ENCODE data around the gene OR2M5.

The OR2M5 gene, protein sequence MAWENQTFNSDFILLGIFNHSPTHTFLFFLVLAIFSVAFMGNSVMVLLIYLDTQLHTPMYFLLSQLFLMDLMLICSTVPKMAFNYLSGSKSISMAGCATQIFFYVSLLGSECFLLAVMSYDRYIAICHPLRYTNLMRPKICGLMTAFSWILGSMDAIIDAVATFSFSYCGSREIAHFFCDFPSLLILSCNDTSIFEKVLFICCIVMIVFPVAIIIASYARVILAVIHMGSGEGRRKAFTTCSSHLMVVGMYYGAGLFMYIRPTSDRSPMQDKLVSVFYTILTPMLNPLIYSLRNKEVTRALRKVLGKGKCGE

DNA sequence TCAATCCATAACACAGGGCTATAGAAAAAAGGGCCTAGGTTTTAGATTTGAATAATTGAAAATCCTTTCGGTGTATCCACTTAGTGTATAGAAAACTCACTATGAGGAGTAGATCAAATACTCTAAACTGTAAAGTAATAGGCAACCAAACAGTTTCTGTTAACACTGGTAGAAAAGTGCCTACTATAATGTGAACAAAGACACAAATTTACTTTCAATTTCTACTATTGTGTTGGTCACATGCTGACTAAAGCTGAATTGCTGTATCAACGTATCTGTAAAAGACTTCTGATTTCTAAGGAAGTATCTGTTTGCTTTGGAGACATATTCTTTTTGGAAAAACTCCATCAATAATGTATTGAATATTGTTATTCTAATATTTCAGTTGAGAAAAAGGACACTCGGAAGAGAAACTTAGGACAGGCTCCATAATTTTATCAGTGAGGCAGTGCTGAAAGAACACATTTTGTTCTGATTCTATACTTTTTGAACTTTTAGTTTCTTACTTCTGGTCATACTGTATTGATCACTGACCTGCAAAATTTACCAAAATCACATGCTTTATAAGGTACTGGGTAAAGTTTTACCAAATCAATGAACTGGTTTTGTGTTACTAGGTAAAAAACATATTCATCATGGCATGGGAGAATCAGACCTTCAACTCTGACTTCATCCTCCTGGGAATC, at the start of gene OR2M5:
OR2M5 (plus strand) TSS at position 636 of the 686 bp plus-strand sequence; CDS start at position 636, 0 bp downstream.
- no peak for DNase-seq (ENCODE audit: low read depth)

DNA sequence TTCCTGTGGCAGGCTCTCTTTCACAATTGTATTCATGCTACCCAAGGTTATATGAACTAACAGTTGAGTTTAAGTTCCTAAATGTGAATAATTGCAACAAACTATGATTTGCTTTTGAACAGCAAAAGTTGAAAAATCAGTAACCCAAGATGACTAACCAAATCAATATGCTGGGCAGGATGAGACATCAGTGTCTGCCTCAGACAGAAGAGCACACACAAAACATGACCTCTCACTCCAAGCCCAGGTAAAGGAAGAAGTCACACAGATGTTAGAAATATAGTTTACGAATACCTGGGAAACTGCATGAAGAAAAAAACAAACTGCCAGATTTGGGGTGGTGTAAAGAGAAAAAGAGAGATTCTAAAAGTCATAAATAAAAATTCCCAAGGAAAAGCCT, 46.4 kb upstream of the OR2M5 start:
- no peak for DNase-seq (ENCODE audit: low read depth)

DNA sequence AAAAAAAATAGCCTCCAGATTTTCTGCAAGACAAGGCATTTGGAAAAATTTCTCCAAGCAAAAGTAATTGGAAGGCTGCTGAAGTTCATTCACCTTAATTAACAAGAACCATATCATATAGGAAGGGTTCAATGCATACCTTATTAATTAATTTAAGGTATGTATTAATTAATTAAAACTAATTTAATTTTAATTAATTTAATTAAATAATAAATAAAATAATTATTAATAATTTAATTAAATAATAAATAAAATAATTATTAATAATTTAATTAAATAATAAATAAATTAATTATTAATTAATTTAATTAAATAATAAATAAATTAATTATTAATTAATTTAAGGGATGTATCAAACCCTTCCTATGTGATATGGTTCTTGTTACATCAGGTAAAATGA, 42.1 kb upstream of the OR2M5 start:
- no peak for DNase-seq (ENCODE audit: low read depth)

DNA sequence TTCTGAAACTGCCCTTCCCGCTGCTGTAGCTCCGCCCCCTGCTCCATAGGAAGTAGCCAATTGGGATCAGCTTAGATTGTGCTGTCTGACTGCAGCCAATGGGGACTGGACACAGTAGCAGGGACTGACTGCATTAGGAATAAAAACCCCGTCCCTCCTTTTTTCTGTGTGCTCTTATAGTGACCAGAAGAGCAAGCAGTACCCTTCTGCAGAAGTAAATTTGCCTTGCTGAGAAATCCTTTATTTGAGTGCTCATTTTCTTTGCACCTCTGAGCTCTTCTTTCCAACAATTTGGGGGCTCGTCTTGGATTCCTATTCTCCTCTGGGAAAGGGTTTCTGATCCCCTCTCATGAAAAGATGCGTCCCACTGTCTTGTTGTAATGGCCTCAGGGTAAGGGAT, 33.8 kb upstream of the OR2M5 start:
- DNase-seq (ENCODE audit: low read depth) = no peak

DNA sequence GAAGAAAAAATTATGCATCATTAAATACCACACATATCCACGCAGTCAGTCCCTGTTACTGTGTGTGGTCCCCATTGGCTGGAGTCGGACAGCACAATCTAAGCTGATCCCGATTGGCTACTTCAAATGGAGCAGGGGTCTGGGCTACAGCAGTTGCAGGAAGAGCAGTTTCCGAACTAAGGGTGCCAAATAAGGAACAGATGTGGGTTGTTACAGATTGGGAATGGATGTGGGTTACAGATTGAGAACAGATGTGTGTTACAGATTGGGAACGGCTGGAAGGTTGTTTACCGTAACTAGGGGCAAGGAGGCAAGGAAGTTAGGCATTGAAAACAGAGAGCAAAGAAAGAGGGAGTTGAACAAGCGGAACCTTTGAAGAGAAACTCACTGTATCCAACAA, 30.1 kb upstream of the OR2M5 start:
- no peak for DNase-seq (ENCODE audit: low read depth)

DNA sequence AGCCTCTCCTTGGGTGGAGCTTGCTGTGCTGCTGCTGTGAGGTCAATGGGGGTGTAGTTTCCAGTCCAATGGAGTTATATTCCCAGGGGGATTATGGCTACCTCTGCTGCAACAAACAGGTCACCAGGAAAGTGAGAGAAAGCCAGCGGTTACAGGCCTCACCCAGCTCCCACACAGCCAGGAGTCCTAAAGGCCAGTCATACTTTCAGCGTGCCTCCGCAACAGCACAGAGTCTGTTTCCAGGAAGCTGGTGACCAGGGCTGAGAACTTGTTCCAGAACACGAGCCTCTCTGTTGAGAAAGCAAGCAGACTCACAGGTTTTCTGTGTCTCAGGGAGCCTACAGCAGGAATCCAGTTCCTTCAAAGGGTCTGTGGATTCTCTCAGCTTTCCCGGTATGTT, 17.3 kb upstream of the OR2M5 start:
- DNase-seq (ENCODE audit: low read depth) = no peak

DNA sequence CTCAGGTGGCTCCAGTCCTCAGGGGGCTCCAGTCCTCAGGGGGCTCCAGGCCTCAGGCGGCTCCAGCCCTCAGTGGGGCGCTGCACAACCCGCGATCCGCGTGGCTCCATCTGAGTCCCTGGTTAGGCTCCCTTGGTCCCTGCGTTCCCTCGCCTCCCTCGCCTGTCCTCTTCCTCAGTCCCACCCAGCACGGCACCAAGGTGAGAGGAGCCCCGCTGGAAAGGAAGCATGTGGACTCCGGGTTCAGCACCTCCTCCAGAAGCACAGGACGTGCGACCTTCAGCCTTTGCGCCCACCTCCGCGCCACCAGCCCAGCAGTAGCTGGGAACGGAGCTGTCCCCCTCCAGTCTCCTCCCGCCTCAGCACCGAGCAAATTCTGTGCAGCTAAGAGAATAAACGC, 8.1 kb upstream of the OR2M5 start:
- DNase-seq (ENCODE audit: low read depth) = no peak

DNA sequence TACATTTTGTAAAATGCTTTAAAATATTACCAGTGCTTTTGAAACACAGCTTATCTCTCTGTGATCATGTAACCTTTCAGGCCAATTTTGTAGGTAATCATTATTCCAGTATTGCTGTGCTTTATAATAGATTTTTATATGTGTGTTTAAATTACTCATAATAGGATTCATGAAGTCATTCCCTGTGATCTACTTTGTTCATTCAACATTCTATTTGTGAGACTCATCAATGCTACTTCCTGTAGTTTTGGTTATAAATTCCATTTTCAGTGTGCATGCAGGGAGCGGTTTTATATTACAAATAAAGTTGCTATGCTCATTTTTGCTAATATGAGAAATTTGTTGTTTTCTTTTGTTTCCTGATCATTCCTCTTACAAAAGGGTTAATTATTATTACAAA, 4.1 kb upstream of the OR2M5 start:
- no peak for DNase-seq (ENCODE audit: low read depth)

DNA sequence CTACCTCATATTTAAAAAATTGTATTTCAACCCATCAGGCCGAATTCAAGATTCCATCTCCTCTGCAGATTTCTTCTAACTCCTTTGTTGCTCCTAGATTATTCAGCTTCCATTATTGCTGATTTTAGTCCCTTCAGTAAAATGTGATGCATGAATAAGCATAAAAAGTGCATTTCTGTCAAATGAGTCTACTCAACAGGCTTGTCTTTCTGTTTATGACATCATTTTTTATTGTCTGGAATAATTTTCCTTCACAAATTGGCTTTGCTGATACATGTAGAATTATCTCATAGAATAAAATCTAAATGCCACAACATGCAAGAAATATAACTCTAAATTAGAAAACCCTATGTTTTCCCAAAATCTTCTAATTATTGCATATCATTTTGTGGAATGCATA, 1.6 kb upstream of the OR2M5 start:
- no peak for DNase-seq (ENCODE audit: low read depth)

DNA sequence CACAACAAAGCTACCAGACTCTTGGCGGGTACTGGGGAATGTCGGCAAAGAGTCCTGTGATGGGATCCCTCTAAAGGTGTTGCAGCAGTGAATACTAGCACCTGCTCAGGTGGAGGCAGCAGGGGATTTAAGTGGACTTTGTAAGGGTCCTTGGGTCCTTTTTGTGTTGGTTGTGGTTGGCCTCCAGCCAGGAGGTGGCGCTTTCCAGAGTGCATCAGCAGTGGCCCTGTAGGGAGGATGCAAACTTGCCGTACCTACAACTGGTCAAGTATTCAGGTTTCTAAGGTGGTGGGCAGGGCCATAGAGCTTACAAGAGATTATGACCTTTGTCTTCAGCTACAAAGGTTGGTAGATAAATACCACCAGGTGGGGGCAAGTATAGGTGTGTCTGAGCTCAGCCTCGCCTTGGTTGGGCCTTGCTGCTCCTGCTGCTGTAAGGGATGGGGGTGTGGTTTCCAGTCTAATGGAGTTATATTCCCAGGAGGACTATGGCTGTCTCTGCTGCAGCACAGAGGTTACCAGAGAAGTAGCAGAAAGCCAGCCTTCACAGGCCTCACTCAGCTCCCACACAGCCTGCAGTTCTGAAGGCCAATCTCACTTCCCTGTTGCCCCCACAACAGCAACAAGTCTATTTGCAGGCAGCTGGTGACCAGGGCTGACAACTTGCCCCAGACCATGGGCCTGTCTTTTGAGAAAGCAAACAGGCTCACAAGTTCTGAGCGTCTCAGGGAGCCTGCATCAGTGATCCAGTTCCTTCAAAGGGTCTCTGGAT, 7.3 kb downstream of the OR2M5 start:
- DNase-seq (ENCODE audit: low read depth) = no peak

DNA sequence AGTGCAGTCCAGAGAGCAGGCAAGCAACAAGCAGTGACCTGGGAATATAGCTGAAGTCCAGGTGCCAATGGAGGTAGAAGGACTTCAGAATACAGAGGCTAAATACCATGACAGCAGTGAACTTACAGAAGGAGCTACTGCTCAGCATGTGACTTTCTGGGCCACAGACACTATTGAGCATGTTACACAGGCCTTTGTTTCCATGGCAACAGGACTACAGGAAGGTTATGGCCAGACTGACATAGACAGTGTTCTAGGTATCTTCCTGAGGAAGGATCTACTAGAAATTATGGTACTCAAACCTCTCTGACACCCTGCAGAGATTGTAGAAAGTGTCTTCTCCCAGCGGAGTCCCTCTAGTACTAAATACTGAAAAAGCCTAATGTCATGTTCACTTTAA, 11.0 kb downstream of the OR2M5 start:
- DNase-seq (ENCODE audit: low read depth) = no peak

DNA sequence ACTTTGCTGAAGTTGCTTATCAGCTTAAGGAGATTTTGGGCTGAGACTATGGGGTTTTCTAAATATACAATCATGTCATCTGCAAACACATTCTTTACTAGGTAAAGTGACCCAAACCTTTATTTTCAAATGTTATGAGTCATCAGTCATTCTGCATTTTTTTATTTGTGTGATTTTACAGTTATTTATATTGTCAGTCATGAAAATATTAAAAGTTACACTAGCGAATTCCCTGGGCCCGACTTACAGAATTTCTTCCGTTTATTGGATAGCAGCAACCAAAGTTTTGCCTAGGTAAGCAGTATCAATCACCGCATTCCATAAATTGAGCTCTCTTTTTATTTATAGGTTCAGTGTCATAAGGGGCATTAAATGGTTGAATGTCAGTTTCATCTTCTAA, 13.8 kb downstream of the OR2M5 start:
- no peak for DNase-seq (ENCODE audit: low read depth)

DNA sequence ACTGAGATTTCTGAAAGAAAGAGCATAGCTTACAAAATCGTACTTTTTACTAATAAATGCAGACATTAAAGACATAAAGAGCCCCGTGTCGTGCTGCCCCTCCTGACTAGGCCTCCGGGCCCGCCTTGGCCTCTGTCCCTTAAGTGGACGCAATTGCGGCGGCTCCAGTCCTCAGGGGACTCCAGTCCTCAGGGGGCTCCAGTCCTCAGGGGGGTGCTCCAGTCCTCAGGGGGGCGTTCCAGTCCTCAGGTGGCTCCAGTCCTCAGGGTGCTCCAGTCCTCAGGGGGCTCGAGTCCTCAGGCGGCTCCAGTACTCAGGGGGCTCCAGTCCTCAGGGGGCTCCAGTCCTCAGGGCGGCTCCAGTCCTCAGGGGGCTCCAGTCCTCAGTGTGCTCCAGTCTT, 19.1 kb downstream of the OR2M5 start:
- no peak for DNase-seq (ENCODE audit: low read depth)

DNA sequence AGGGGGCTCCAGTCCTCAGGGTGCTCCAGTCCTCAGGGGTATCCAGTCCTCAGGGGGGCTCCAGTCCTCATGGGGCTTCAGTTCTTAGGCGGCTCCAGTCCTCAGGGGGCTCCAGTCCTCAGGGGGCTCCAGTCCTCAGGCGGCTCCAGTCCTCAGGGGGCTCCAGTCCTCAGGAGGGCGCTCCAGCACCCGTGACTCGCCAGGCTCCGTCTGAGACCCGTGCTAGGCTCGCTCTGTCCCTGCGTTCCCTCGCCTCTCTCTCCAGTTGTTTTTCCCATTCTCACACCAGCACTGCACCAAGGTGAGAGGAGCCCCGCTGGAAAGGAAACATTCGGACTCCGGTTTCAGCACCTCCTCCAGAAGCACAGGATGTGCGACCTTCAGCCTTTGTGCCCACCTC, 20.2 kb downstream of the OR2M5 start:
- DNase-seq (ENCODE audit: low read depth) = no peak

DNA sequence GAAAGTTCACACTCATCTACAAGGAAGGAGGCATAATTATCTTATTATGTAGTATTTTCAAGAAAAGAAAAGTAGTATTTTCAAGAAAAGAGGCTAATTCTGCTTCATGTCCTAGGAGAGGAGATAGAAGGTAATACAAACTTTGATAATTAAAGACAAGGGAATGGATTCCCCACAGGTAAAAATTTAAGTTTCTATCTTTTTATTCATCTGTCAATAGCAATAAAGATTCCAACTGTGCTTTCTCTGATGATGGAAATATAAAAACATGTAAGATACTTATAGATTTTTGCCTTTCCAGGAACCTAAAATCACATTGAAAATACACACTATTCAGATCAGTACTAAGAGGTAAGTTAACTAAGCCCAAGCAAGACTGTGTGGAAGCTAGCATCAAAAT, 29.6 kb downstream of the OR2M5 start, which contains the start of gene OR2M2:
OR2M2 (plus strand) TSS at position 301 of the 400 bp plus-strand sequence. CDS start 5,165 bp downstream, outside the sequence.
- DNase-seq (ENCODE audit: low read depth) = no peak

DNA sequence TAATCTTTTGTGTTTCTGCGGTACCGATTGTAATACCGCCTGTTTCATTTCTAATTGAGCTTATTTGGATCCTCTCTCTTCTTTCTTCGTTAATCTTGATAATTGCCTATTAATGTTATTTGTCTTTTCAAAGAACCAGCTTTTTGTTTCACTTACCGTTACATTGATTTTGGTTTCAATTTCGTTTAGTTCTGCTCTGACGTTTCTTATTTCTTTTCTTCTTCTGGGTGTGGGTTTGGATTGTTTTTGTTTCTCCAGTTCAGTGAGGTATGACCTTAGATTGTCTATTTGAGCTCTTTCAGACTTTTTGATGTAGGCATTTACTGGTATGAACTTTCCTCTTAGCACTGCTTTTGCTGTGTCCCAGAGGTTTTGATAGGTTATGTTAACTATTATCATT, 39.0 kb downstream of the OR2M5 start:
- DNase-seq (ENCODE audit: low read depth) = no peak

DNA sequence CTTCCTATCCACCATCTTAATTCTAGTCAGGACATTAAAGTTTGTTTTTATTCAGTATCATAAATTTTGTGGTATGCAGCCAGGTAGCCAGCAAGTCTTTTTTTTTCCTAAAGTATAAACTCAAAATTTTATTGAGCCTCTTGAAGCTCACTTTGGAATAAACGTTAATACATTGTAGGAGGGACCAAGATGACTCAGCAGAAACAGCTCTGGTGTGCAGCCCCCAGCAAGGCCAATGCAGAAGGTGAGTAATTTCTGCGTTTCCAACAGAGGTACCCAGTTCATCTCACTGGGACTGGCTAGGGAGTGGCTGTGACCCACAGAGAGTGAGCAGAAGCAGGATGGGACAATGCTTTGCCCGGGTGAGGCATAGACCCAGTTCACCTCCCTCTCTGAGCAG, 42.4 kb downstream of the OR2M5 start:
- DNase-seq (ENCODE audit: low read depth) = no peak

DNA sequence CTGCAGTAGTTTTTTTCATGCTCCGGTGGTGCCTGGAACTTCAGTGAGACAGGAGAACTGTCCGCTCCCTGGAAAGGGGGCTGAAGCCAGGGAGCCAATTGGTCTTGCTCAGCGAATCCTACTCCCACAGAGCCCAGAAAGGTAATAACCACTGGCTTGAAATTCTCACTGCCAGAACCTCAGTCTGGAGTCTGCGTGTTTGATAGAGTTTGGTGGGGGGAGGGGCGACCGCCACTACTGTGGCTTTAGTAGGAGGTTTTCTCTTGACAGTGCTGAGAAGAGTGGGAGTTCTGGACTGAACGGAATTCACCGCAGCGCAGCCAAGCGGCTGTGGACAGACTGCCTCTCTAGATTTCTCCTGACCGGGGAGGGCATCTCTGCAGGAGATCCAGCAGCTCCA, 44.1 kb downstream of the OR2M5 start:
- DNase-seq (ENCODE audit: low read depth) = no peak

DNA sequence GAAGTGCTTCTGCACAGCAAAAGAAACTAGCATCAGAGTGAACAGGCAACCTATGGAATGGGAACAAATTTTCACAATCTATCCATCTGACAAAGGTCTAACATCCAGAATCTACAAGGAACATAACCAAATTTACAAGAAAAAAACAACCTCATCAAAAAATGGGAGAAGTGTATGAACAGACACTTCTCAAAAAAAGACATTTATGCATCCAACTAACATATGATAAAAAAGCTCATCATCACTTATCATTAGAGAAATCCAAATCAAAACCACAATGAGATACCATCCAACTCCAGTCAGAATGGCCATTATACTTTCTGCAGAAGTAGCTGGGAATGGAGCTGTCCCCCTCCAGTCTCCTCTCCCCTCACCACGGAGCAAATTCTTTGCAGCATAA, 49.2 kb downstream of the OR2M5 start:
- no peak for DNase-seq (ENCODE audit: low read depth)

Measured in non-pigmented ciliary epithelial cell (primary cell).